Measurements from ENCODE around the gene KIF26A. TPM values are rescaled to one million over a fixed set of nuclear protein-coding genes. Genes with fewer than 3 reads are reported as not detected.

KIF26A gene
- total RNA-seq, 1 donor from 2014 or later: 1.4 TPM

DNA sequence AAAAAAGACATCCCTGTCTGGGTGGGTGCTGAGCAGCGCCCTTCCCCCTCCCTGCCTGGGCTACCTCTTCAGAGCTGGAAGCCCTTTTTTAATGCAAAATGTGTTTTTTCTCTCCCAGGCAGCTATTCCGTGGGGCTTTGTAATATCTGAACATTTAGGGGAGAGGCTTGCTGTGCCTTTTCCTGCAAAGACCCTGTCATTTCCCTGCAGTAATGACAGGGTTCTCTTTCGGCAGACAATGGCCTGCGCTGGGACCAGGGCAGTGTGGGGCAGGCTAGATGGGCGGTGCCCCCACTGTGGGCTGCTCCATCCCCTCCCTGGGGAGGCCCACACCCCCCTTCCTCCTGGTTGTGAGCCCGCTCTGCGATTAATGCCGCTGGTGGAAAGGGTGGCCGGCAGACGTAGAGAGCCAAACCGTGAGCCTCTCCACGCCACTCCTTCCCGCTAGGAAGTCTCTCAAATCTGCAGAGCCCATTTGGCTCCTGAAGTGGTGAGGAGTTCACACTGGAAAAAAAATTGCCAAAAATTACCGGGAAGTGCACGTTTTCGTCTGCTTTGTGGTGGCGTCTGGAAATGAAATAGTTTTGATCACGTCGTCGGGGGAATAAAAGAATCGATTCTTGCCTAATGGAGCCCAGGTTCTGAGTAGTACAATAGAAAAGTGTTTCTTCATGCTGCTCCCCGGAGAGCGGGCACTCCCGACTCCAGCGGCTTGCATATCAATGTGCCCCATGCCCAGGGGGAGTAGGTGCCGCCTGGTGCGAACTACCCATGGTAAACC is 31.5 kb downstream of the KIF26A start:
- H3K9me3 Mint-ChIP-seq (ENCODE audit: unreplicated experiment): no peaks in the 10 kb centered on the region
- Histone ChIP-seq H3K79me2 (ENCODE audit: insufficient read depth, low read length) (no peaks in the 10 kb centered on the region), H3K4me1 (ENCODE audit: insufficient read depth, low read length) (no peaks in the 10 kb centered on the region), H3K36me3 (ENCODE audit: insufficient read depth, low read length) (no peaks in the 10 kb centered on the region), H3K9ac (ENCODE audit: low read length) (no peak overlapping the region), H3K27ac (ENCODE audit: low read depth, low read length) (no peak overlapping the region), H3K9me3 (ENCODE audit: insufficient read depth, low read depth, low read length) (no peaks in the 10 kb centered on the region), H2AFZ (ENCODE audit: low read depth, low read length) (no peak overlapping the region), H4K20me1 (ENCODE audit: insufficient read depth, low read length) (no peaks in the 10 kb centered on the region), H3K4me3 (ENCODE audit: insufficient read depth, low read depth, low read length) (no peak overlapping the region), H3K4me2 (ENCODE audit: low read length) (no peak overlapping the region), H3K27me3 (ENCODE audit: insufficient read depth, low read length) (peaks cover 8% of the 10 kb centered on the region)
- no peak overlapping the region for H3K4me3 Mint-ChIP-seq (ENCODE audit: unreplicated experiment)
- TF ChIP-seq EZH2 (IDR thresholded peaks at IDR 0.05; ENCODE audit: insufficient read depth, low read length): no peak
- TF ChIP-seq, protein P1, sequence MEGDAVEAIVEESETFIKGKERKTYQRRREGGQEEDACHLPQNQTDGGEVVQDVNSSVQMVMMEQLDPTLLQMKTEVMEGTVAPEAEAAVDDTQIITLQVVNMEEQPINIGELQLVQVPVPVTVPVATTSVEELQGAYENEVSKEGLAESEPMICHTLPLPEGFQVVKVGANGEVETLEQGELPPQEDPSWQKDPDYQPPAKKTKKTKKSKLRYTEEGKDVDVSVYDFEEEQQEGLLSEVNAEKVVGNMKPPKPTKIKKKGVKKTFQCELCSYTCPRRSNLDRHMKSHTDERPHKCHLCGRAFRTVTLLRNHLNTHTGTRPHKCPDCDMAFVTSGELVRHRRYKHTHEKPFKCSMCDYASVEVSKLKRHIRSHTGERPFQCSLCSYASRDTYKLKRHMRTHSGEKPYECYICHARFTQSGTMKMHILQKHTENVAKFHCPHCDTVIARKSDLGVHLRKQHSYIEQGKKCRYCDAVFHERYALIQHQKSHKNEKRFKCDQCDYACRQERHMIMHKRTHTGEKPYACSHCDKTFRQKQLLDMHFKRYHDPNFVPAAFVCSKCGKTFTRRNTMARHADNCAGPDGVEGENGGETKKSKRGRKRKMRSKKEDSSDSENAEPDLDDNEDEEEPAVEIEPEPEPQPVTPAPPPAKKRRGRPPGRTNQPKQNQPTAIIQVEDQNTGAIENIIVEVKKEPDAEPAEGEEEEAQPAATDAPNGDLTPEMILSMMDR (IDR thresholded peaks at IDR 0.05; ENCODE audit: insufficient read depth, low read depth, low read length): no peak
- H3K36me3 Mint-ChIP-seq (ENCODE audit: low read depth, unreplicated experiment): no peaks in the 10 kb centered on the region
- DNase-seq (ENCODE audit: low read depth) (no peak), FAIRE-seq (no peak)
- no peaks in the 10 kb centered on the region for H3K4me1 Mint-ChIP-seq (ENCODE audit: low read depth, unreplicated experiment)
- H3K27ac Mint-ChIP-seq (ENCODE audit: unreplicated experiment): no peak overlapping the region
- peaks cover 2% of the 10 kb centered on the region for H3K27me3 Mint-ChIP-seq (ENCODE audit: low read depth, unreplicated experiment)

DNA sequence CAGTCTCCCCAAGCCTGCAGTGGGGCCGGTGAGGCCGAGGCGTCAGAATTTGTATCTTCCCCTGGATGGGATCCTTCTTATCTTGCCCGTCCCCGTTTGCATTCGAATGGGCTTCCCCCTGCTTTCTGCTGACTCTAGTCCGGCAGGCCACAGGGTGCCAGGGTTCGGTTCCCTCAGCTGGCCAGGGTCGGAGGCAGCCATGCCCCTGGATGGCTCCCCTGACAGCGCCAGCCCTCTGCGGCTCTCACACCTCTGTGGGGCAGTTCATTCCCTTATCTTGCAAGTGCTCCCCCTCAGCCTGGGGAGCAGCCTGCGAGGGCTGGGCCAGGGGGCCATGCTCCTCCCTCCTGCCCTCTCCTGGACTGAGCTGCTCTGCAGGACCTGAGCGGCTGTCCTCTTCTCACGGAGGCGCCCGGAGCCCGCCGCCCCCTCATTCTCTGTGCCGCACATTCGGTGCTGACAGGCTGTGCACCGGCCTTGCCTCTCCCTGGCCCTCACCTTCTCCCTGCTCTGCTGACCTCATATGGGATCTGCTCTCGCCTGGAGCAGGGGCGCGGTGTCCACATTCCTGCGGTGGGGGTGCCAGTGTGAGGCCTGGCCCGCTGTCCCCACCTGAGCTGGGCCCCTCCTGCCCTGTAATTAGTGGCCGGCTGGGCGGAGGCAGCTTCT is 32.8 kb downstream of the KIF26A start:
- Mint-ChIP-seq H3K27me3 (ENCODE audit: low read depth, unreplicated experiment) (peaks cover 2% of the 10 kb centered on the region), H3K4me1 (ENCODE audit: low read depth, unreplicated experiment) (no peaks in the 10 kb centered on the region), H3K4me3 (ENCODE audit: unreplicated experiment) (no peak overlapping the region), H3K27ac (ENCODE audit: unreplicated experiment) (no peak overlapping the region), H3K36me3 (ENCODE audit: low read depth, unreplicated experiment) (no peaks in the 10 kb centered on the region), H3K9me3 (ENCODE audit: unreplicated experiment) (no peaks in the 10 kb centered on the region)
- no peaks in the 10 kb centered on the region for H3K79me2 ChIP-seq (ENCODE audit: insufficient read depth, low read length)
- no peak overlapping the region for H3K9ac ChIP-seq (ENCODE audit: low read length)
- H3K4me3 ChIP-seq (ENCODE audit: insufficient read depth, low read depth, low read length): no peak overlapping the region
- H3K9me3 ChIP-seq (ENCODE audit: insufficient read depth, low read depth, low read length): no peaks in the 10 kb centered on the region
- no peak overlapping the region for H2AFZ ChIP-seq (ENCODE audit: low read depth, low read length)
- H3K27ac ChIP-seq (ENCODE audit: low read depth, low read length): no peak overlapping the region
- no peaks in the 10 kb centered on the region for H3K4me1 ChIP-seq (ENCODE audit: insufficient read depth, low read length)
- no peaks in the 10 kb centered on the region for H4K20me1 ChIP-seq (ENCODE audit: insufficient read depth, low read length)
- H3K27me3 ChIP-seq (ENCODE audit: insufficient read depth, low read length): peaks cover 8% of the 10 kb centered on the region
- H3K4me2 ChIP-seq (ENCODE audit: low read length): no peak overlapping the region
- no peak for TF ChIP-seq EZH2 (IDR thresholded peaks at IDR 0.05; ENCODE audit: insufficient read depth, low read length)
- TF ChIP-seq, protein P1 (IDR thresholded peaks at IDR 0.05; ENCODE audit: insufficient read depth, low read depth, low read length): no peak
- DNase-seq (ENCODE audit: low read depth) (no peak), FAIRE-seq (no peak)
- no peaks in the 10 kb centered on the region for H3K36me3 ChIP-seq (ENCODE audit: insufficient read depth, low read length)

DNA sequence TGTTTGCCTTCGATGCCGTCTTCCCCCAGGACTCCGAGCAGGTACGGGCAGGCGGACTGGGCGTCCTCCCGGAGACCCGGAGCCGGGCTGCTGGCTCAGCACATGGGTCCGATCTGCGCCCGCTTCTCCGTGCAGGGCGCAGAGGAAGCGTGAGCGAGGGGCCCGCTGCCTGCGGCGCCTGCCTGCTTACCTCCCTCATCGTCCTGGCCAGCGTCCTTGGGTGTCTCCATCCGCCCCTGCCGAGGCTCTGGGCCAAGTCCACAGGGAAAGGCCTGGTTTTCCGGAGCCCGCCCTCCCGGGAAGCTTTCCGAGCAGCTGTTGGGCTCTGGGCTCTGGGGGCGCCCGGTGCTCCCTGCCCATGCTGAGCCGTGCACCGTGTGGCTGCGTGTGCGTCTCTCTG is 33.5 kb downstream of the KIF26A start:
- Histone ChIP-seq H3K27ac (ENCODE audit: low read depth, low read length) (no peak overlapping the region), H3K9ac (ENCODE audit: low read length) (no peak overlapping the region), H3K9me3 (ENCODE audit: insufficient read depth, low read depth, low read length) (no peaks in the 10 kb centered on the region), H3K27me3 (ENCODE audit: insufficient read depth, low read length) (peaks cover 8% of the 10 kb centered on the region), H3K4me3 (ENCODE audit: insufficient read depth, low read depth, low read length) (no peak overlapping the region), H3K36me3 (ENCODE audit: insufficient read depth, low read length) (no peaks in the 10 kb centered on the region), H4K20me1 (ENCODE audit: insufficient read depth, low read length) (no peaks in the 10 kb centered on the region), H3K4me2 (ENCODE audit: low read length) (no peak overlapping the region), H3K4me1 (ENCODE audit: insufficient read depth, low read length) (no peaks in the 10 kb centered on the region), H2AFZ (ENCODE audit: low read depth, low read length) (no peak overlapping the region), H3K79me2 (ENCODE audit: insufficient read depth, low read length) (no peaks in the 10 kb centered on the region)
- Mint-ChIP-seq H3K27me3 (ENCODE audit: low read depth, unreplicated experiment) (peaks cover 2% of the 10 kb centered on the region), H3K4me1 (ENCODE audit: low read depth, unreplicated experiment) (no peaks in the 10 kb centered on the region), H3K9me3 (ENCODE audit: unreplicated experiment) (no peaks in the 10 kb centered on the region), H3K4me3 (ENCODE audit: unreplicated experiment) (no peak overlapping the region), H3K36me3 (ENCODE audit: low read depth, unreplicated experiment) (no peaks in the 10 kb centered on the region), H3K27ac (ENCODE audit: unreplicated experiment) (no peak overlapping the region)
- FAIRE-seq (no peak), DNase-seq (ENCODE audit: low read depth) (no peak)
- TF ChIP-seq EZH2 (IDR thresholded peaks at IDR 0.05; ENCODE audit: insufficient read depth, low read length): no peak
- TF ChIP-seq, protein P1 (IDR thresholded peaks at IDR 0.05; ENCODE audit: insufficient read depth, low read depth, low read length): no peak

Data from astrocyte (in vitro differentiated cells and primary cell).